ENCODE data around the gene MTMR3.

DNA sequence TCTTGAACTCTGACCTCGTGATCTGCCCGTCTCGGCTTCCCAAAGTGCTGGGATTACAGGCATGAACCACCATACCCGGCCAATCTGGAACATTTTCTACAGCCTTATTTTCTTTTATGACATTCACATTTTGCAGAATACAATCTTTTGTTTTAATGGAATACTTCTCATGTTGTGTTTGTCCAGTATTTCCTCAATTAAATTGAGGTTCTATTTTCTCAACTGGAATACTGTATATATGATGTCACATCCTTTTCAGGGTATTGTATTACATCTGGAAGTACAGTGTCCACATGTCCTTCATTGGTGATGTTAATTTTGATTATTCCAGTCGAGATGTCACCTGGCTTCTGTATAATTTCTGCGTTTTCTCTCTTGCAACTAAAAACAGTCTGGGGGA lies 106.5 kb downstream of the MTMR3 start:
- TF ChIP-seq EZH2 (IDR thresholded peaks at IDR 0.05; ENCODE audit: borderline replicate concordance, low read length), result no peak
- no peak for TF ChIP-seq CTCF (conservative IDR thresholded peaks at IDR 0.05 in 1 of 2, IDR thresholded peaks at IDR 0.05 in 1 of 2; ENCODE audit: extremely low read depth in 1 of 2, insufficient read depth in 1 of 2, low read depth in 1 of 2, low read length in 2 of 2)
